ENCODE measurements around the gene KRT13.

Gene KRT13

GRCh38 chr17:41505007-41505808 lies at the start of gene KRT13:
Gene KRT13, minus strand, starts transcription at chr17:41505612. Its CDS starts 62 bp downstream, at chr17:41505550.
- no peak within 1 kb of the TSS for H3K27ac ChIP-seq
- no peak for TF ChIP-seq CTCF (IDR thresholded peaks at IDR 0.05)
- TF ChIP-seq ZFX (IDR thresholded peaks at IDR 0.05; ENCODE audit: borderline replicate concordance) = no peak

- TF ChIP-seq ZFX (IDR thresholded peaks at IDR 0.05; ENCODE audit: borderline replicate concordance) (no peak), CTCF (IDR thresholded peaks at IDR 0.05) (no peak)
- no peak overlapping the region for H3K27ac ChIP-seq
Observed at GRCh38 chr17:41553987-41554680, 48.7 kb upstream of the KRT13 start.

- TF ChIP-seq ZFX (IDR thresholded peaks at IDR 0.05; ENCODE audit: borderline replicate concordance) (no peak), CTCF (IDR thresholded peaks at IDR 0.05) (no peak)
Observed at GRCh38 chr17:41553176-41553575, 47.8 kb upstream of the KRT13 start.

GRCh38 chr17:41552455-41552854 lies 47.0 kb upstream of the KRT13 start:
- TF ChIP-seq CTCF (IDR thresholded peaks at IDR 0.05) (no peak), ZFX (IDR thresholded peaks at IDR 0.05; ENCODE audit: borderline replicate concordance) (no peak)
- H3K27ac ChIP-seq = no peak overlapping the region

More at GRCh38 chr17:41553176-41553575, 47.8 kb upstream of the KRT13 start:
- H3K27ac ChIP-seq = no peak overlapping the region

- TF ChIP-seq CTCF (IDR thresholded peaks at IDR 0.05) = no peak
- TF ChIP-seq ZFX (IDR thresholded peaks at IDR 0.05; ENCODE audit: borderline replicate concordance) = no peak
- no peak overlapping the region for H3K27ac ChIP-seq
Observed at GRCh38 chr17:41551365-41551764, 46.0 kb upstream of the KRT13 start.

DNA sequence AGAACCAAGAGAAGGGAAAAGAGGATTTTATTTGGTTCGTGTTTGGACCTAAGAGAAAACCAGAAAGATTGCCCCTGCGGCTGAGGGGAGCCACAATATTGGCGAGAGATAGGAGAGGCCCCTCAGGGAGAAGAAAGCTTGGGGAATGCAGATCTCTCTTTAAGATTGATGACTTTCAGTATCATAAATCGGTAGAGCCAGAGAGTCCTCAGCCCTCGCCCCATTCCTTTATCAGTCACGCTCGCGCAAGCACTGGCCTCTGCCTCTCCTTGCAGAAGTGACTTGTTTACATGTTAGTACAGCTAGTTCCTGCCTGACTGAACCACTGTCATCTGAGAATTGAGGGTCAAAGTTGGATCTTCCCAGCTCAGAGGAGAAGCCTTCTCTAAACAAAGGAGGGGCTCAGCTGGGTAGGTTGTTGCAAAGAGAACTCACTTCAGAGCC lies 44.2 kb upstream of the KRT13 start:
- H3K27ac ChIP-seq = no peak overlapping the region
- TF ChIP-seq CTCF (IDR thresholded peaks at IDR 0.05) (no peak; the same call in 1 of the 2 replicates), ZFX (IDR thresholded peaks at IDR 0.05; ENCODE audit: borderline replicate concordance) (no peak)
